ENCODE measurements around the gene CHN1. TPM values are rescaled to one million over a fixed set of nuclear protein-coding genes. Genes with fewer than 3 reads are reported as not detected.

The CHN1 gene
- total RNA-seq, 4 donors from 2014 or later: 11.8 to 56.7 (median 18.1) TPM

- no peaks in the 10 kb centered on the region for H3K9me3 ChIP-seq
- no peaks in the 10 kb centered on the region for H3K4me1 ChIP-seq
- TF ChIP-seq CTCF (IDR thresholded peaks at IDR 0.05): no peak
- no peak for TF ChIP-seq POLR2A (IDR thresholded peaks at IDR 0.05)
- peak overlapping the region in 1 of 2 donors; percentile 54 for H3K27ac ChIP-seq
- no peaks in the 10 kb centered on the region for H3K36me3 ChIP-seq
- no peaks in the 10 kb centered on the region for H3K27me3 ChIP-seq
- H3K4me3 ChIP-seq: peak overlapping the region; percentile 23 to 30
- intact Hi-C loops (cut with DNase I; ENCODE audit: low total_unique reads): no loop called here
- no peak for DNase-seq
Observed at GRCh38 chr2:174846941-174847938, 157.9 kb downstream of the CHN1 start.

GRCh38 chr2:174846218-174846617 lies 159.0 kb downstream of the CHN1 start:
- Histone ChIP-seq H3K9me3 (no peaks in the 10 kb centered on the region), H3K27me3 (no peaks in the 10 kb centered on the region), H3K4me1 (no peaks in the 10 kb centered on the region), H3K36me3 (no peaks in the 10 kb centered on the region), H3K27ac (peak overlapping the region in 1 of 2 donors; percentile 54), H3K4me3 (no peak overlapping the region)
- DNase-seq: no peak
- intact Hi-C loops (cut with DNase I; ENCODE audit: low total_unique reads): no loop called here
- TF ChIP-seq CTCF (IDR thresholded peaks at IDR 0.05): no peak

- no peak overlapping the region for H3K27ac ChIP-seq
- no peak for DNase-seq
Observed at GRCh38 chr2:174844295-174844708, 160.9 kb downstream of the CHN1 start.

GRCh38 chr2:174842496-174842895 lies 162.7 kb downstream of the CHN1 start:
- Histone ChIP-seq H3K4me3 (no peak overlapping the region), H3K36me3 (no peaks in the 10 kb centered on the region), H3K9me3 (no peaks in the 10 kb centered on the region), H3K4me1 (no peaks in the 10 kb centered on the region), H3K27ac (no peak overlapping the region), H3K27me3 (no peaks in the 10 kb centered on the region)
- intact Hi-C loops (cut with DNase I; ENCODE audit: low total_unique reads): no loop called here
- no peak for DNase-seq
- no peak for TF ChIP-seq CTCF (IDR thresholded peaks at IDR 0.05)
- no peak for TF ChIP-seq POLR2A (IDR thresholded peaks at IDR 0.05)

More at GRCh38 chr2:174844295-174844708, 160.9 kb downstream of the CHN1 start:
- H3K9me3 ChIP-seq: no peaks in the 10 kb centered on the region
- intact Hi-C loops (cut with DNase I; ENCODE audit: low total_unique reads): no loop called here
- no peaks in the 10 kb centered on the region for H3K27me3 ChIP-seq
- H3K4me1 ChIP-seq: no peaks in the 10 kb centered on the region
- H3K36me3 ChIP-seq: no peaks in the 10 kb centered on the region
- TF ChIP-seq POLR2A (IDR thresholded peaks at IDR 0.05): no peak
- no peak for TF ChIP-seq CTCF (IDR thresholded peaks at IDR 0.05)
- no peak overlapping the region for H3K4me3 ChIP-seq

GRCh38 chr2:174841936-174842335 lies 163.2 kb downstream of the CHN1 start:
- intact Hi-C loops (cut with DNase I; ENCODE audit: low total_unique reads): no loop called here
- Histone ChIP-seq H3K27me3 (no peaks in the 10 kb centered on the region), H3K4me1 (no peaks in the 10 kb centered on the region), H3K9me3 (no peaks in the 10 kb centered on the region), H3K36me3 (no peaks in the 10 kb centered on the region), H3K27ac (no peak overlapping the region), H3K4me3 (no peak overlapping the region)
- DNase-seq: no peak
- no peak for TF ChIP-seq CTCF (IDR thresholded peaks at IDR 0.05)
- no peak for TF ChIP-seq POLR2A (IDR thresholded peaks at IDR 0.05)
